ENCODE data around the gene CDKN2B-AS1.

CDKN2B-AS1 gene

DNA sequence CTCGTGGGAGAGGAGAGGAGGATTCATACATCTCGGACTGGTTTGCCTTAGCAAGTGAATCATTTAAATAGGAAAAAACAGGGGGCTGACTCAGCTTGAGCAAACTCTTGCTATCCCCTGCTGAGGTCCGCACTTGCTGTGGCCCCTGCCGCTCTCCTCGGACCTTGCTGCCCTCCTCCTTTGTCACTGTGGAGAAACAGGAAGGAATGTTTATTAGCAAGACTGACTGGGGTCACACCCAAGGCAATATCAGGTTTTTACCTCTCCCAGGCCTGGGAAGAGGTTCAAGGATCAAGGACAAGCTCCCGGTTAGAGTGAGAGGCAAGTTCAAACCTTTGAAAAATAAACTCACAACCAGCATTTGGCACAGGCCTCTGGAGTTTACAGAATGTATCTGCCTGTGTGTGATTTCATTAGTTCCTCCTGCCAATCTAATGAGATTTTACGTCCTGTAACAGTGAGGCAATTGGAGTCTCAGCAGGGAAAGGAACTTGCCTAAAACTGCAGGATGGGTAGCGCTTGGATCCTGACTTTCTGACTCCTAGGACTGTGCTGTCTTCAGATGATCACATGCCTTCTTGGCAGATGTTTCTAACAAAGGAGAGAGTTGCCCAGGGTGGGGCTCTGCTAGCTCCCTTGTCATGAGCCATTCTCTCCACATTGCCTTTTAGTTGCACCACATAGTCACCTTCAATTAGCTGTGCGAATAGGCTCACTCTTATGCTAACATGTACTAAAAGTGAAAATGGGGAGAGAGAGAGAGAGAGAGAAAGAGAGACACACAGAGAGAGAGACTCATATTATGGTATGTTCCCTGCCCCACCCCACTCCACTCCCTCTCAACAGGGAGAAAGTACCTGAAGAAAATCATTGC lies 123.2 kb downstream of the CDKN2B-AS1 start:
- Histone ChIP-seq H3K4me1 (ENCODE audit: insufficient read depth, low read length) (peaks cover 20% of the 10 kb centered on the region), H2AFZ (ENCODE audit: low read depth, low read length) (no peak overlapping the region), H3K4me3 (ENCODE audit: low read length) (no peak overlapping the region), H3K27me3 (ENCODE audit: insufficient read depth, low read length) (no peaks in the 10 kb centered on the region), H3K36me3 (ENCODE audit: insufficient read depth, low read length) (no peaks in the 10 kb centered on the region), H3K9me3 (ENCODE audit: low read length) (no peaks in the 10 kb centered on the region)

DNA sequence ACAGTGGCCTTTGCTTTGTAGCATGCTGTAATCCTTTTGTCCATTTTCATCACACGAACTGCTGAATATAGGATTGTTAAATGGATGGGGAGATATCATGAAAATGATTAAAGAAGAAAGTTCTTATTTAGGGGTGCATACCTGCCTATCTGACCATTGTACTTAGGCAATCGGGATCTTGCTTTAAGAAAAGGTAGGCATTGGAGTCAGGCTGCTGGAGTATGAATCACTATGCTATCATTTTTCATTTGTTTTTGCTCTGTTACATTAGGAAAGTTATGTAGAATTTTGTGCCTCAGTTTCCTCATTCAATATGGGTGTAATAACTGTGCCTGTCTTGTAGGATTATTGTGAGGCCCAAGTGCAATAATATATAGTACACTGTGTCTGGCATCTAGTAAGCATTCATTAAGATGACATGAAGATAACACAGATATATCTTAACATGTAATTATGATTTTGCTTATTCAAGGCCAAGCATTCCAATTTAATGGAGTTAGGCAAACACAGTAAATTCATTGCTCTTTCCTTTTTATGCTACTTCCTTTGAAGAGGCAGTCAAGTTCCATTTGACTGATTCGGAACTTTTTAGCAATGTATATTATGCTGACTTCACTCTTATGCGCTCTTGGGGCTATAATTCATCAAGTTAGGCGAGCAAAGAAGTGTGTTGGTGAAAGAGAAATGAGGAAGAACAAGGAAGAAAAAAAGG lies 124.4 kb downstream of the CDKN2B-AS1 start:
- Histone ChIP-seq H3K27me3 (ENCODE audit: insufficient read depth, low read length) (no peaks in the 10 kb centered on the region), H3K4me3 (ENCODE audit: low read length) (no peak overlapping the region), H3K9me3 (ENCODE audit: low read length) (no peaks in the 10 kb centered on the region), H3K4me1 (ENCODE audit: insufficient read depth, low read length) (peaks cover 20% of the 10 kb centered on the region), H2AFZ (ENCODE audit: low read depth, low read length) (no peak overlapping the region), H3K36me3 (ENCODE audit: insufficient read depth, low read length) (no peaks in the 10 kb centered on the region)

DNA sequence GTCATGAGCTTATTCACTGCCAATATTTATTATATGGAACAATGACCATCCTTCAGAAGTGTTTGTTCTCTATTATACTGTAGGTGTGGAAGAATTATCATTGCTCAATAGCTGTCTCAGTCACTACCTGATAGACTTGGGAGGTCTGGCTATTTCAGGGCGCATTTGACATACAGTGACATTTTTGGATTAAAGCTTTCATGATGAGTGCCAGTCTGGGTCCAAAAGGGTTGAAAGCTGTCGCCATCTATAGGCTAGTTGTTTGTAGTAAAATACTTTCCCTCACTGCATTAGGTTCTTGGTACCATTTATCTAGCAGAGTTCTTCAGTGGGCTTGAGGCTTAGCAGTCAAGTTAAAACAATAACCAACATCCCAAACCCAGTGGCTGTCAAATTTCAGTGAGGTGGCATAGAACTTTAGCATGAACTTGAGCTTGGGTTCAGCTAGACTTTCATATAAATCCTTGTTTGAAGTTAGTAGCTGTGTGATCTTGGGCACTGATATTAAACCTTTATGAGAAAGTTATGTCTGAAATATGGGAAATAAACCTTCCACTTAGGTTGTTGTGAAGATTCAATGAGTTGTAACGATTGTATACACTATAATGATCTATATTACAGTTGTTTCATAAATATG lies 125.0 kb downstream of the CDKN2B-AS1 start:
- Histone ChIP-seq H3K4me1 (ENCODE audit: insufficient read depth, low read length) (peaks cover 20% of the 10 kb centered on the region), H3K27me3 (ENCODE audit: insufficient read depth, low read length) (no peaks in the 10 kb centered on the region), H3K36me3 (ENCODE audit: insufficient read depth, low read length) (no peaks in the 10 kb centered on the region), H3K9me3 (ENCODE audit: low read length) (no peaks in the 10 kb centered on the region), H3K4me3 (ENCODE audit: low read length) (no peak overlapping the region), H2AFZ (ENCODE audit: low read depth, low read length) (no peak overlapping the region)

DNA sequence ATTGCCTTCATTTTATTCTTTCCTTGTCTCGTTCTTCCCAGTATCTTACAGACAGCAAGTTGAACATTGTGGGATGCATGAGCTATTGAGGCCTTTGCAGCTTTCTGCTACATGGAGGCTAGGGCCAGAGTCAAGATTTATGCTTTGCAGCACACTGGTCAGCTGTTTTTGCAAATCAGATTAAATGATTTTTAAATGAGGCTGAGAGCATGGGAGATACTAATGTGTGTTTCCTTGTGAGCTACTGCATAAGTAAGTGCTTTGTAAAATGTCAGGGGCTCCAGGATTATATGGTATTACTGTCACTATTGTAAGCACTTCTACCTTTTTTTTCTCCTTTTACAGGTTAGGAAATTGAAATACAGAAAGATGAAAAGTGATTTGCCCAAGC lies 125.6 kb downstream of the CDKN2B-AS1 start:
- no peak overlapping the region for H3K4me3 ChIP-seq (ENCODE audit: low read length)
- H3K9me3 ChIP-seq (ENCODE audit: low read length), result no peaks in the 10 kb centered on the region
- no peaks in the 10 kb centered on the region for H3K36me3 ChIP-seq (ENCODE audit: insufficient read depth, low read length)
- peaks cover 16% of the 10 kb centered on the region for H3K4me1 ChIP-seq (ENCODE audit: insufficient read depth, low read length)
- H3K27me3 ChIP-seq (ENCODE audit: insufficient read depth, low read length), result no peaks in the 10 kb centered on the region
- H2AFZ ChIP-seq (ENCODE audit: low read depth, low read length), result no peak overlapping the region

DNA sequence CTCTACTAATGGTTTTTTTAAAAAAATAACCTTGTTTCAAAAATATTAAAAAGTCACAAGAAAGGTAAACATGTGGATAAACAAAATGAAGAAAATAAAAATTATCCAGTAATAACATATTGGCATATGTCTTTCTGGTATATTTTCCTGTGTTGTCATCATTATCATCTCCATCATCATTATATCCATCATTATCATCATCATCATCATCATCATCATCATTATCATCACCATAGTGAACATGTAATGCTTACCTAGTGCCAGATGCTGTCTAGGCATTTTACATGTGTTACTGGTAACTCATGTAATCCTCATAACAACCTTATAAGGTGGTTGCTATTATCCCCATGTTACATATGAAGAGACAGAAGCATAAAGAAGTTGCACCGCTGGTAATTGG lies 126.0 kb downstream of the CDKN2B-AS1 start:
- no peak overlapping the region for H3K4me3 ChIP-seq (ENCODE audit: low read length)
- H3K9me3 ChIP-seq (ENCODE audit: low read length), result no peaks in the 10 kb centered on the region
- H3K4me1 ChIP-seq (ENCODE audit: insufficient read depth, low read length), result peaks cover 16% of the 10 kb centered on the region
- H3K36me3 ChIP-seq (ENCODE audit: insufficient read depth, low read length), result no peaks in the 10 kb centered on the region
- H2AFZ ChIP-seq (ENCODE audit: low read depth, low read length), result no peak overlapping the region
- no peaks in the 10 kb centered on the region for H3K27me3 ChIP-seq (ENCODE audit: insufficient read depth, low read length)

DNA sequence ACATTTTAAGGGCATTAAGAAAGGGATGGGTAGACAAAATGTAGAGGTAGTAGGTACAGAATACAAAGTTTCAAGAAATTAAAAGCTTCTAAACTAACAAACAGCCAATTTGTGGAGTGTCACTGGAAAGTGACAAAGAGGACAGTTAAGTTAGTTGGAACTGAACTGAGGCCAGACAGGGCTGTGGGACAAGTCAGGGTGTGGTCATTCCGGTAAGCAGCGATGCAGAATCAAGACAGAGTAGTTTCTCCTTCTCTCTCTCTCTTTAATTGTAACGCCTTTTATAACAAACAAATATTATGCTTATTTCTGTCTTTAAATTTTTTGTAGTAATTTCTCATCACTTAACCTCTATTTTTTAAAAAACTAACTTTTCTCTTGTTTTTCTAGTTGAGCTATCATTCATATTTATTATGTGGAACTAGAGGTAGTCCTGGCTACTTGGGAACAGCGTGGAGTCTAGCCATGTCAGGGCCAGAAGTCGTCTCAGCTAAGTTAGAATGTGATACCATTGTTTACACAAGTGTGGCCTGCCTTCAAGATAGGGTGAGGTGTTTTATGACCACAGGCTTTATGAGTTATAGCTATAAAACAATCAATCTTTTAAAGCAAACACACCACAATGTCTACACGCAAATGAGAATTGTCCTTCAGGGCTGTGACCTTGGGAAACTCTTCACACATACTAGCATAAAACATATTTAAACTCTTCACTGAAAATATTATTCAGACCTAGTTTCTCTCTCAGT lies 129.8 kb downstream of the CDKN2B-AS1 start:
- no peaks in the 10 kb centered on the region for H3K4me1 ChIP-seq (ENCODE audit: insufficient read depth, low read length)
- H3K9me3 ChIP-seq (ENCODE audit: low read length), result no peaks in the 10 kb centered on the region
- H2AFZ ChIP-seq (ENCODE audit: low read depth, low read length), result no peak overlapping the region
- no peak overlapping the region for H3K4me3 ChIP-seq (ENCODE audit: low read length)
- no peaks in the 10 kb centered on the region for H3K36me3 ChIP-seq (ENCODE audit: insufficient read depth, low read length)
- H3K27me3 ChIP-seq (ENCODE audit: insufficient read depth, low read length), result no peaks in the 10 kb centered on the region

DNA sequence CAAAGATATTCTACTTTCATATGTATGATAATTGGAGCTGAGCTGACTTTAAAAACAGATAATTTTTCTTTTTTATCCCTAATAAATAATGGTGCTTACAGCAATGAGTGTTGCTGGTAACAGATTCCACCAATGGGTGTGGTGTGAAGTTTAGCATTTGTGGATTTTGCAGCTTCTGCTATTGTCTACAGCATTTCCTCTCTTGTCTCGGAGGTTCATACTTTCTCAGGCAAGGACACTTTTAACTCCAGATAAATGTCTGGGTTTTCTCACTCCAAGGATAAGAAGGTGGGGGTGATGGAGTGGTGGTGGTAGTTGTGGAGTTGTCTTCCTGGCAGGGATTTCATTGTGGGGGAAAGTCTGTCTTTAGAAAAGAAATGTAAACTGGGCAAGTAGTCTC lies 134.5 kb downstream of the CDKN2B-AS1 start:
- H3K27me3 ChIP-seq (ENCODE audit: insufficient read depth, low read length), result no peaks in the 10 kb centered on the region
- H3K36me3 ChIP-seq (ENCODE audit: insufficient read depth, low read length), result no peaks in the 10 kb centered on the region
- no peaks in the 10 kb centered on the region for H3K9me3 ChIP-seq (ENCODE audit: low read length)
- no peak overlapping the region for H3K4me3 ChIP-seq (ENCODE audit: low read length)
- no peaks in the 10 kb centered on the region for H3K4me1 ChIP-seq (ENCODE audit: insufficient read depth, low read length)
- H2AFZ ChIP-seq (ENCODE audit: low read depth, low read length), result no peak overlapping the region

DNA sequence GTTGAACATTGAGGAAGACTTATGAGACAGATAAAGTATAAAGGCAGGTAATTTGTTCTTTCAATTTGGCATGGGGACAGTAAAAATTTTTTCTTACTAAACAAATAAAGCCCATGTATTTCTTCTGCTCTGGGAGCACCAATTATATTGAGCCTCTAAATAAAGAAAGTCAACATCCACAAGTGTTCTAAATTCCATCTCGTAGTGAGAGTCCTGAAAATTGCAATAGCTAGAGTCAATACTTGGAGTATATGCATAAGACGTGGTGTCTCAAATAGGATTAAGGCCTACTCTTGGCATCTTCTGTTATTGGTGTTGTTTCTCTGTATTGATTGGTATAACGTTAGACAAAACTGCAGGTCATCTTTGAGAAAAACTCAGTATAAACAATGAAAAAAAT lies 135.0 kb downstream of the CDKN2B-AS1 start:
- Histone ChIP-seq H3K4me1 (ENCODE audit: insufficient read depth, low read length) (no peaks in the 10 kb centered on the region), H3K27me3 (ENCODE audit: insufficient read depth, low read length) (no peaks in the 10 kb centered on the region), H3K9me3 (ENCODE audit: low read length) (no peaks in the 10 kb centered on the region), H3K36me3 (ENCODE audit: insufficient read depth, low read length) (no peaks in the 10 kb centered on the region), H2AFZ (ENCODE audit: low read depth, low read length) (no peak overlapping the region), H3K4me3 (ENCODE audit: low read length) (no peak overlapping the region)

DNA sequence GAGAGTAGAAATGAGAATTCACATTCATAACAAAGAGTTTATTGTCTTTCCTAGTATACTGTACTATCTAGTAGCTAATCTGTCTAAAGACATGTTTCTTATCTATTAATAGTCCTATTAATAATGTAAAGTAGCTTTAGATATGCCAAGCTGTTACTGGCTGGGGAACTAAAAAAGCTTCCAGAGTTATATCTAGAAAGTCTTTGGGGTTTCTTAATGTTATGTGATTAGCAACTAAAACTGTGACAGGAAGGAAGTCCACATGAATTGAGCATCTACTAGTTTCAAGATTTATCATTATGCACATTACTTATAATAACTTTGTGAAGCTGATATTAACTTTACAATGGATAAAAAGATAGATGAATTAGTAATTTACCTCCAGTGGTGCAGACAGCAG lies 137.2 kb downstream of the CDKN2B-AS1 start:
- Histone ChIP-seq H3K27me3 (ENCODE audit: insufficient read depth, low read length) (no peaks in the 10 kb centered on the region), H3K9me3 (ENCODE audit: low read length) (no peaks in the 10 kb centered on the region), H3K4me1 (ENCODE audit: insufficient read depth, low read length) (no peaks in the 10 kb centered on the region), H3K4me3 (ENCODE audit: low read length) (no peak overlapping the region), H3K36me3 (ENCODE audit: insufficient read depth, low read length) (no peaks in the 10 kb centered on the region), H2AFZ (ENCODE audit: low read depth, low read length) (no peak overlapping the region)

DNA sequence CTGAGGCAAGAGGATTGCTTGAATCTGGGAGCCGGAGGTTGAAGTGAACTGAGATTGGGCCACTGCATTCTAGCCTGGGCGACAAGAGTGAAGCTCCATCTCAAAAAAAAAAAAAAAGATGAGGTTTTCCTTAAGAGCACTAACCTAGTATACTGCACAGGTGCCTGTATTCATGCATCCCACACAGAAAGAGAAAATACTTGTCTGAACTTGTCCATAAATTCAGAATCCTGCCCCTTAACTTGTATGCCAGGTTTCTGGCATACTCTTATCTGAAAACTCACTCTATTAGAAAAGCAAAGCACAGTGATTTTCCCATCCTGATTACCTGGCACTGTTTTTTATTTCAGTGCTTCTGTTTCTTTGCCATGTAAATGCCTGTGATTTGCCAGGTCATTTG lies 139.8 kb downstream of the CDKN2B-AS1 start:
- no peaks in the 10 kb centered on the region for H3K4me1 ChIP-seq (ENCODE audit: insufficient read depth, low read length)
- no peak overlapping the region for H3K4me3 ChIP-seq (ENCODE audit: low read length)
- H3K27me3 ChIP-seq (ENCODE audit: insufficient read depth, low read length), result no peaks in the 10 kb centered on the region
- H3K9me3 ChIP-seq (ENCODE audit: low read length), result no peaks in the 10 kb centered on the region
- H2AFZ ChIP-seq (ENCODE audit: low read depth, low read length), result no peak overlapping the region
- H3K36me3 ChIP-seq (ENCODE audit: insufficient read depth, low read length), result no peaks in the 10 kb centered on the region

DNA sequence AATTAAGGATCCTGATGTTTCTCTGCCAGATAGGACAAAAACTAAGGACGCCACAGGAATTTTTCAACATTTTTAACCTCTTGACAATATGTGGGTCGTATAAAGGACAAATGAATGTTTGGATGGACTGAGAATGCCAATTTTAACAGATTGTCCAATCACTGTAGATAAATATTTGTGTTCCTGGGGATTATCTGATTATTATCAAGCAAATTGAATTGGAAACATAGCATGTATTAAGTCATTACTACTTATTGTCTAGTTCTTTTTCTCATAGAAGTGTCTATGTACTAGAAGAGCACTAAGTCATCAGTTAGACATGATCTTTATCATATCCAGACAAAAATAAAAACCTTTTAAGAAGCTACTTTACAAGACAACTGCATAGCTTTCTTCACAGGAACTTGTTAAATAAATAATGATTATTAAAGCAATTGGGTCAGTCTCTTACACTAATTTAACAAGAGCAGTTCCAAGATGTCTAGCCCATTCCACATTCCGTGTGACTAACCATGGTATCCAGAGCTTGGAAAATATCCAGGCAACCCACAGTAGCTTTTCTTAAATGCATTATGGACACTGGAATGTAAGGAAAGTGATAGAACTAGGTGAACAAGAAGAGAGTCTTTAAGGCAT lies 142.0 kb downstream of the CDKN2B-AS1 start:
- Histone ChIP-seq H3K27me3 (ENCODE audit: insufficient read depth, low read length) (no peaks in the 10 kb centered on the region), H2AFZ (ENCODE audit: low read depth, low read length) (no peak overlapping the region), H3K9me3 (ENCODE audit: low read length) (no peaks in the 10 kb centered on the region), H3K4me3 (ENCODE audit: low read length) (no peak overlapping the region), H3K4me1 (ENCODE audit: insufficient read depth, low read length) (no peaks in the 10 kb centered on the region), H3K36me3 (ENCODE audit: insufficient read depth, low read length) (no peaks in the 10 kb centered on the region)

DNA sequence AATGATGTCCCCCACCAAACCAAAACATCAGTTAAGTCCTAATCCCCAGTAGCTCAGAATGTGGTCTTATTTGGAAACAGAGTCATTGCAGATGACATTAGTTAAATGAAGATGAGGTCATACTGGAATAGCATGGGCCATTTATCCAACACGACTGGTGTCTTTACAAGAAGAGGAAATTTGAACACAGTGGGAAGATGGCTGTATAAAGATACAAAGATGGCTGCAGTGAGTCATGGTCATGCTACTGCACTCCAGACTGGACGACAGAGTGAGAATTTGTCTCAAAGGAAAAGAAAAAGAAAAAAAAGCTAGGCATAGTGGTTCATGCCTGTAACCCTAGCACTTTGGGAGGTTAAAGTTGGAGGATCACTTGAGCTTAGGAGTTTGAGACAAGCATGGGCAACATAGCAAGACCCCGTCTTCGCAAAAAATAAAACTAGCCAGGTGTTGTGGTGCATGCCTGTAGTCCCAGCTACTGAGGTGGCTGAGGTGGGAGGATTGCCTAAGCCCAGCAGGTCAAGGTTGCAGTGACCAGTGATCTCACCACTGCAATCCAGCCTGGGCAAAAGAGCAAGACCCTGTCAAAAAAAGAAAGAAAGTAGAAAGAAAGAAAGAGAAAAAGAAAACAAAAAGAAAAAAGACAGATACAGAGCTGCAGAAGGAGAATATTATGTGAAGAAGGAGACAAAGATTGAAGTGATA lies 144.5 kb downstream of the CDKN2B-AS1 start:
- H3K4me3 ChIP-seq (ENCODE audit: low read length), result no peak overlapping the region
- no peaks in the 10 kb centered on the region for H3K4me1 ChIP-seq (ENCODE audit: insufficient read depth, low read length)
- H3K9me3 ChIP-seq (ENCODE audit: low read length), result no peaks in the 10 kb centered on the region
- no peak overlapping the region for H2AFZ ChIP-seq (ENCODE audit: low read depth, low read length)
- H3K36me3 ChIP-seq (ENCODE audit: insufficient read depth, low read length), result no peaks in the 10 kb centered on the region
- H3K27me3 ChIP-seq (ENCODE audit: insufficient read depth, low read length), result no peaks in the 10 kb centered on the region
